H1 (cell line): ENCODE results near the gene SMIM38. TPM values are rescaled to one million over a fixed set of nuclear protein-coding genes. Genes with fewer than 3 reads are reported as not detected.

Source experiments
- ATF2 ChIP-seq: IDR thresholded peaks from 2 replicates; pipeline ENCODE4 v1.6.1; 2012; ENCODE audit warnings: low read length, inconsistent platforms
- ATF3 ChIP-seq: IDR thresholded peaks from 2 replicates; pipeline ENCODE4 v1.6.1; 2011; ENCODE audit warnings: low read depth, mild to moderate bottlenecking, low read length; ENCODE audit not compliant: insufficient read depth
- CBX5 ChIP-seq: fragments of 300-800, 300-1000 bp; sonication (generic); IDR thresholded peaks from 2 replicates; pipeline ENCODE4 v1.7.1; 2016; ENCODE audit warnings: antibody characterized with exemption, low read length, low read depth
- JUN ChIP-seq: IDR thresholded peaks from 2 replicates; pipeline ENCODE4 v1.6.1; 2011; ENCODE audit warnings: low read depth, mild to moderate bottlenecking, improper control_type of control experiment, low read length
- JUND ChIP-seq: IDR thresholded peaks from 2 replicates; pipeline ENCODE4 v1.6.1; 2011; ENCODE audit warnings: mild to moderate bottlenecking, improper control_type of control experiment, low read length
- KDM5A ChIP-seq: fragments of 200-600 bp; IDR thresholded peaks from 2 replicates; pipeline ENCODE4 v1.7.1; 2012; ENCODE audit warnings: mild to moderate bottlenecking, low read length, inconsistent platforms, mixed read lengths
- POU5F1 ChIP-seq: IDR thresholded peaks from 2 replicates; pipeline ENCODE4 v1.6.1; 2011; ENCODE audit warnings: low read depth, mild to moderate bottlenecking, low read length, moderate library complexity
- RNF2 ChIP-seq: fragments of 200-900, 300-1000 bp; sonication (generic); IDR thresholded peaks from 2 replicates; pipeline ENCODE4 v1.7.1; 2016; ENCODE audit warnings: borderline replicate concordance, low read depth, mild to moderate bottlenecking, antibody characterized with exemption, low read length; ENCODE audit not compliant: poor library complexity, severe bottlenecking; ENCODE audit errors: missing control alignments
- TBP ChIP-seq: IDR thresholded peaks from 2 replicates; pipeline ENCODE4 v1.6.1; 2011; ENCODE audit warnings: low read depth, low read length, improper control_type of control experiment
- USF2 ChIP-seq: IDR thresholded peaks from 2 replicates; pipeline ENCODE4 v1.6.1; 2011; ENCODE audit warnings: low read length, improper control_type of control experiment
- polyA plus RNA-seq, 7 experiments: library from polyadenylated mRNA; depleted of rRNA in 3 of 7; stranded (reverse) in 5 of 7; unstranded in 2 of 7; fragments of >200 nt in 5 of 7; fragments of 200-250 nt in 2 of 7; gene quantifications; 1 replicate in 5 of 7; 2 replicates in 1 of 7; 4 replicates in 1 of 7; pipeline versions ENCODE4 v1.2.1 to v1.2.3, GENCODE V29; 2011 to 2013; ENCODE audit warnings: missing spikeins in 2 of 7, mixed read lengths in 2 of 7
- total RNA-seq: library from RNA; stranded (reverse); fragmentation: NEBNext Ultra II Directional; extraction: Animal tissue kit (Norgen Biotek cat#: 25700); gene quantifications from 2 replicates; pipeline ENCODE4 v1.2.1, GENCODE V29; 2021

Gene SMIM38
- total and polyA plus RNA-seq, 2 of the 8 experiments (the other 6 are each of a cell fraction or from before 2014, with no cell fraction given) = 0.17 to 0.20 TPM

- TF ChIP-seq CBX5 = no peak
- TF ChIP-seq TBP = peak; percentile 26; the same call in 1 of the 2 replicates
- TF ChIP-seq KDM5A = no peak
- TF ChIP-seq POU5F1 = no peak
- TF ChIP-seq RNF2 = no peak
- no peak for TF ChIP-seq USF2
- TF ChIP-seq ATF3 = peak; percentile 80
- no peak for TF ChIP-seq ATF2
- peak; percentile 95 for TF ChIP-seq JUN
- TF ChIP-seq JUND = peak; percentile 99
These were observed 32.9 kb upstream of the SMIM38 start (continued) for GRCh38 chr11:69122630-69123431.
